Measurements from ENCODE around the gene RPL4.

- TF ChIP-seq POLR2AphosphoS5 (IDR thresholded peaks at IDR 0.05; ENCODE audit: low read depth, low read length), result no peak
- no peak for TF ChIP-seq TAF1 (IDR thresholded peaks at IDR 0.05; ENCODE audit: borderline replicate concordance, insufficient read depth, low read length)
Observed at GRCh38 chr15:66476535-66476934, 28.1 kb downstream of the RPL4 start.
